Ectodermal cell (in vitro differentiated cells): Measurements from ENCODE around the gene TBL1XR1.

Experiments used
- H3K27ac ChIP-seq: 2 replicates; pipeline ENCODE4 v1.7.0; 2013; ENCODE audit warnings: mild to moderate bottlenecking, low read depth, low read length; ENCODE audit not compliant: insufficient read depth, poor library complexity, severe bottlenecking
- H3K27me3 ChIP-seq: 2 replicates; pipeline ENCODE4 v1.7.0; 2013; ENCODE audit warnings: mild to moderate bottlenecking, low read length; ENCODE audit not compliant: insufficient read depth, control insufficient read depth, poor library complexity, severe bottlenecking
- H3K36me3 ChIP-seq: one replicate; pipeline ENCODE4 v1.7.0; 2013; ENCODE audit warnings: low read length; ENCODE audit not compliant: control insufficient read depth, insufficient read depth
- H3K4me1 ChIP-seq: one replicate; pipeline ENCODE4 v1.7.0; 2013; ENCODE audit warnings: low read length; ENCODE audit not compliant: control insufficient read depth, insufficient read depth
- H3K4me3 ChIP-seq: 2 replicates; pipeline ENCODE4 v1.7.0; 2013; ENCODE audit warnings: low read depth, low read length, control low read depth; ENCODE audit not compliant: insufficient read depth
- H3K9me3 ChIP-seq: 2 replicates; pipeline ENCODE4 v1.7.0; 2013; ENCODE audit warnings: mild to moderate bottlenecking, low read length, moderate library complexity; ENCODE audit not compliant: control insufficient read depth
- WGBS, 2 experiments: methylation state at CpG; one replicate each; pipeline ENCODE4 v1.1.7; 2013; ENCODE audit warnings: missing lambda C conversion rate in 2 of 2; 5-methylcytosine and 5-hydroxymethylcytosine counted together

Gene TBL1XR1

DNA sequence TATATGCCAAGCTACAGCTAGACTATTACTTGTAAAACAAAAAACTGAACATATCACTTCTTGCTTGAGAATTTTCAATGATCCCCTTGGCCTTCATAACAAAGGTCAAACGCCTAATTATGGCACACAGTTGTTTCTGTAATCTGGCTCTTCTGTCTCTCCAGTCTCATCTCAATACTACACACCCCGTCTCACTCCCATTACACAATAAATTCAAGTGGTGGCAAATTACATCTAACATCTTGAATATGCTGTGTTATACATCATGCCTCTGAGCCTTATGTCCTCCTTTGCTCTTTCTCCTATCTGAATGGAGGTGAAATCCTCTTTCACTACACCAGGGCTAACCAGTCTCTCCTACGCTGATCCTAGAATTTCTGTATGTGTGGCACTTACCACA lies 140.4 kb downstream of the TBL1XR1 start:
- Histone ChIP-seq H3K4me3 (no peak overlapping the region), H3K27ac (no peak overlapping the region), H3K36me3 (no peaks in the 10 kb centered on the region), H3K27me3 (no peaks in the 10 kb centered on the region), H3K9me3 (no peaks in the 10 kb centered on the region), H3K4me1 (no peaks in the 10 kb centered on the region)
- WGBS, 2 experiments, result 93 to 94% methylated on average over 3 of the region's 3 CpGs

DNA sequence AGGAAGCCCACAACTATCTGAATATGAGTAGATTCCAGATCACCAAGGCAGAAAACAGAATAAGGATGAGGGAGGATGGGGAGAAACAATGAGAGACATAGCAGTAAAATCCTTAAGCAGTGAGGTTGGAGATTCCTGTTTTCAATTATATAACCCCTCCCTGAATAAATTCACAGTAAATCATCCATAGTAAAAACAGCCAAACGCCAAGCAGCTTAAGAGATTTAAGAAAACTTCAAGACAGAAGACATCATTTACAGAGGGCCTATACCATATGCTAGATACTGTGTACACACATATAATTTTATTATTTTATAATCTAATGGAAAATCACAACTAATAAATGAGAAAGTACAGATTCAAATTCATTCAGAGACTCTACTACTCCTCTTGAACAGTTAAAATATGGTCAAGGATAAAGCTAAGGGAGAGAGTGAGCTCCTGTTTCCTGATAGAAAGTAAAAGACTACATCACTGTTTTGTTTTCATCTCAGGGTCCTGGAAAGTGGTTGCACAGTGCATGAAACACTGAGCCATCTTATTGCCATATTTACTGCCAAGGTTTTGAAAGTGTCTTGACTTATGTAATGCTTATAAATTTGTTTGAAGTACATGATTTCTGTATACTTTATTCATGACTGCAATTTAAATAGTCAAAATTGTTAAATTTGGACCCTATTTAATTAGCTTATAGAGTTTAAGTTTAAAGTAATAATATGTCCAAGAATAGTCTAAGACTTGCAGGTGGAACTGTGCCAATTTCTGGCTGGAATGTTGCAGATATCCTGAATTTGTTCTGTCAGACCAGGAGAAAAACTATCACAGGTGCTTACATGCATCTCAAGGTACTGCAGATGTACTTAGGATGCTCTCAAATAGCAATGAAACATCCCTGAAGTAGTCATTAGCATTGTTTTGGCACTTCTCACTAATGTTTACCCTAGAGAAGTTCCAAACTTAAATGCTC lies 141.4 kb downstream of the TBL1XR1 start:
- Histone ChIP-seq H3K4me3 (no peak overlapping the region), H3K27me3 (no peaks in the 10 kb centered on the region), H3K9me3 (no peaks in the 10 kb centered on the region), H3K4me1 (no peaks in the 10 kb centered on the region), H3K36me3 (no peaks in the 10 kb centered on the region), H3K27ac (no peak overlapping the region)
- WGBS, 2 experiments, result 83 to 85% methylated on average over 1 of the region's 1 CpG

DNA sequence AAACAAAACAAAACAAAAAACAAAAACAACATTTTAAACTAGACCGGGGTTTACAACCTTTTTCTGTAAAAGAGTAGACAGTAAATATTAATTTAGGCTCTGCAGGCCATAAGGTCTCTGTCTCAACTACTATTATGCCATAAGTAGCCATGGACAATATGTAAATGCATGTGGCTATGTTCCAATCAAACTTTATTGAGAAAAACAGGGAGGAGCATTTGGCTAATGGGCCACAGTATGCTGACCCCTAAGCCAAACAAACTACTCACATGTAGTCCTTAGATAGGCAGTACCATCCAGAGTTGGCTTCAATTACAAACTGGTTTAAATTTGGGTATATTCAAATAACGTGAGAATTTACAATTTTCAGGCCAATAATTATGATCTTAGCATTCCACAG lies 144.2 kb downstream of the TBL1XR1 start:
- Histone ChIP-seq H3K36me3 (peaks cover 10% of the 10 kb centered on the region), H3K4me1 (no peaks in the 10 kb centered on the region), H3K27ac (no peak overlapping the region), H3K27me3 (no peaks in the 10 kb centered on the region), H3K9me3 (no peaks in the 10 kb centered on the region), H3K4me3 (no peak overlapping the region)
- WGBS, 2 experiments, result 95% methylated on average over 2 of the region's 2 CpGs; no CpG with 5 or more reads in 1 of the 2 experiments

DNA sequence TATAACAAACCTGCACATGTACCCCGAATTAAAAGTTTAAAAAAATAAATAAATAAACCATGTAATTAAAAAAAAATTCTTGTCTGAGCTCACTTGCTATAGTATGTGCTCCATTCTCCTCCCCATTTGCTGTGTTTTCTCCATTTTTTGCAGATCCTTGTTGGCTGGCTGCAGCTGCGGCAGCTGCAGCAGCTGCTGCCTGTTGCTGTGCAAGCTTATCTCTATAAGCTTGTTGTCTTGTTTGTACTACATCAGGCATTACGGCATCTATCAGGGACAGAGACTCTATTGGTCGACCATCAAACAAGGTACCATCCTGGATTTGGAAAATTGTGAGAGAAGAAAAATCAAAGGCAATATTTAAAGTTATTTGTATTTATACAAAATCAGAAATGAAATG lies 145.9 kb downstream of the TBL1XR1 start:
- WGBS, 2 experiments, result 82 to 96% methylated on average over 3 to 4 of the region's 4 CpGs
- H3K4me1 ChIP-seq, result no peaks in the 10 kb centered on the region
- H3K36me3 ChIP-seq, result peaks cover 25% of the 10 kb centered on the region
- no peaks in the 10 kb centered on the region for H3K9me3 ChIP-seq
- no peak overlapping the region for H3K4me3 ChIP-seq
- H3K27me3 ChIP-seq, result no peaks in the 10 kb centered on the region
- H3K27ac ChIP-seq, result no peak overlapping the region

DNA sequence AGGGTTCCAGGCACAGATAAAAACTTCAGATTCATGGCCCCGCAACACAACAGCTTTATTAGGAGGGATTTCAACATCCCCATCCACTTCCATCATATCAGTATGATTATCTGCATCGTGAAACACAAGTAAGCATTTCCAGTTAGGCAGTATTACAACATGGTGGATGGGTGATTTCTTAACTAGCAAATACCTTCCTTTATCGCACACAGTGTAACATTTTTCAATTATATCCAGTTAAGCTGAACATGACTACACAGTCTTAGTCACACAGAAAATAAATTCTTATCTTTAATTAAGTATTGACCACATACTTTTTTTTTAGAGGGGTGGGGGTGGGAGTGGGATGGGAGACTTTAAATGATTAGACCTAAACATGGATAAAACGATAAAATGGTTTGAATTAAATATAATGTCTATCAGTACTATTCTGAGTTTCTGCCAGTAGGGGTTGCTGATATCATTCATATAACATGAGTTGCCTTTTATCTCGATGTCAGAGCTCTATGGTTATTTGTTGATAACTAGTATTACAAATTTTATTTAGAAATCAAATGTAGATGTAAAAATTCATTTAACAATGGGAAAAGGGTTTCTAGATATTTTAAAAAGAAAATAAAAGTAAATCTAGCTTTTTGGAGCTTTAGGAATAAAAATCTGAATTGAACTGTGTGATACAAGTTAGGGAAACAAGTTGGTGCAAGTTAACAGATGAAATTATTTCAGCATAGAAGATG lies 146.6 kb downstream of the TBL1XR1 start:
- H3K36me3 ChIP-seq, result peaks cover 25% of the 10 kb centered on the region

GRCh38 chr3:177045767-177046166 lies 151.5 kb downstream of the TBL1XR1 start:
- peaks cover 39% of the 10 kb centered on the region for H3K36me3 ChIP-seq
- 100% methylated on average over 2 of the region's 2 CpGs for WGBS, 2 experiments

More for the DNA sequence above, 146.6 kb downstream of the TBL1XR1 start:
- Histone ChIP-seq H3K4me1 (no peaks in the 10 kb centered on the region), H3K27ac (no peak overlapping the region), H3K9me3 (no peaks in the 10 kb centered on the region), H3K27me3 (no peaks in the 10 kb centered on the region), H3K4me3 (no peak overlapping the region)
- WGBS, 2 experiments, result 98 to 100% methylated on average over 3 to 4 of the region's 5 CpGs

DNA sequence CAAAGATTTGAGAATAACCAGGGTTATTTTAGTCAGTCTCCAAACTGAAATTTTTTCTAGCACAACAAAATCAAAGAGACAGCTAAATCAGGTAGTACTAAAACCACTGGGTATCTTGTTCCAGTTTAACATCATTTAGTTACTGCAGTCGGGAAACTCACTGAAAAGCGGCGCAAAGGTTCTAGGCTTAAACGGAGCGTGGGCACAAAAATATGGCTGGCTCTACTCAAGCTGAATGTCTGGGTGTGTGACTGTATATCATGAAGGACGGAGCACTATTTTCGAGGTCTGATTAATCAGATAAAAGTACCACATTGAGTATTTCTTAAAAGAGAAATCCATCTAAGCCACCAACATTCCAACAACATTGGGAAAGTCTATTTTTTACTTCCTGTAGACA lies 152.1 kb downstream of the TBL1XR1 start:
- 96 to 98% methylated on average over 7 of the region's 7 CpGs for WGBS, 2 experiments
- H3K27ac ChIP-seq, result no peak overlapping the region
- no peaks in the 10 kb centered on the region for H3K27me3 ChIP-seq
- no peaks in the 10 kb centered on the region for H3K9me3 ChIP-seq
- H3K4me1 ChIP-seq, result no peaks in the 10 kb centered on the region
- peaks cover 39% of the 10 kb centered on the region for H3K36me3 ChIP-seq
- H3K4me3 ChIP-seq, result no peak overlapping the region

More at GRCh38 chr3:177045767-177046166, 151.5 kb downstream of the TBL1XR1 start:
- Histone ChIP-seq H3K4me3 (no peak overlapping the region), H3K4me1 (no peaks in the 10 kb centered on the region), H3K27ac (no peak overlapping the region), H3K27me3 (no peaks in the 10 kb centered on the region), H3K9me3 (no peaks in the 10 kb centered on the region)

GRCh38 chr3:177041730-177042551 lies 155.3 kb downstream of the TBL1XR1 start:
- Histone ChIP-seq H3K4me3 (no peak overlapping the region), H3K36me3 (peaks cover 30% of the 10 kb centered on the region), H3K4me1 (no peaks in the 10 kb centered on the region), H3K27ac (no peak overlapping the region), H3K9me3 (no peaks in the 10 kb centered on the region), H3K27me3 (no peaks in the 10 kb centered on the region)
- 87 to 100% methylated on average over 5 to 6 of the region's 8 CpGs for WGBS, 2 experiments

- Histone ChIP-seq H3K9me3 (no peaks in the 10 kb centered on the region), H3K27ac (no peak overlapping the region), H3K4me1 (no peaks in the 10 kb centered on the region), H3K36me3 (peaks cover 26% of the 10 kb centered on the region), H3K4me3 (no peak overlapping the region), H3K27me3 (no peaks in the 10 kb centered on the region)
- WGBS, 2 experiments, result 98 to 99% methylated on average over 2 of the region's 2 CpGs
Measured at GRCh38 chr3:177041021-177041729, 156.1 kb downstream of the TBL1XR1 start.
